HepG2 (cell line): ENCODE measurements around the gene MTHFS. TPM values are rescaled to one million over a fixed set of nuclear protein-coding genes. Genes with fewer than 3 reads are reported as not detected.
A peak's percentile ranks its signal among the peaks of the same experiment; 100 is the strongest.

Source experiments
- ATAC-seq: fragments of 200-7000 bp; cut with Tn5 transposase; 3 replicates; pipeline ENCODE4 v1.9.1; 2020; ENCODE audit warnings: mild to moderate bottlenecking, moderate library complexity
- BruUV-seq: library from RNA; stranded (reverse); fragments of 400-500 nt; replicated peaks from 2 replicates; lab custom pipeline; 2021; lab: Mats Ljungman, UMichigan
- CTCF ChIA-PET: fragments of 300-600 bp; formaldehyde crosslinking; extraction: SDS; loops from one replicate; lab custom pipeline; 2021; ENCODE audit warnings: low total read pairs, inconsistent platforms, low intra/inter-chr PET ratio; lab: Yijun Ruan, JAX
- POLR2A ChIA-PET: fragments of 350-600 bp; sonication (Branson Sonifier 250); formaldehyde crosslinking; loops from one replicate; lab custom pipeline; 2020; ENCODE audit warnings: antibody characterized with exemption, inconsistent platforms; lab: Yijun Ruan, JAX
- DNase-seq: peaks from one replicate; pipeline ENCODE4 v3.0.0-alpha.2; 2015; ENCODE audit warnings: low spot score
- FAIRE-seq: peaks from 3 replicates; lab custom pipeline; 2011; peaks lifted over from hg19 to GRCh38; lab: Jason Lieb, UNC
- H2AFZ ChIP-seq: one replicate; pipeline ENCODE4 v1.6.1; 2011; ENCODE audit warnings: low read length, inconsistent platforms
- H3K27ac ChIP-seq: fragments of 300-600 bp; 3 replicates; pipeline ENCODE4 v1.8.0; 2011; ENCODE audit warnings: mixed run types, mild to moderate bottlenecking, mixed read lengths, low read length, inconsistent platforms; ENCODE audit not compliant: insufficient read depth; ENCODE audit errors: extremely low read length
- H3K27me3 ChIP-seq, 2 experiments: fragments of 200-600 bp in 1 of 2; 2 replicates in 1 of 2; 3 replicates in 1 of 2; pipeline versions ENCODE4 v1.6.0 to v1.8.0; 2011; ENCODE audit warnings: low read length in 2 of 2, mild to moderate bottlenecking in 2 of 2, moderate library complexity in 2 of 2, inconsistent platforms in 1 of 2; ENCODE audit not compliant: insufficient read depth in 2 of 2, control insufficient read depth in 1 of 2
- H3K36me3 ChIP-seq, 2 experiments: fragments of 200-600 bp in 1 of 2; replicated peaks in 1 of 2; 2 replicates in 1 of 2; 3 replicates in 1 of 2; pipeline versions ENCODE4 v1.5.1 to v1.8.0; 2011; ENCODE audit warnings: low read length in 2 of 2, inconsistent platforms in 1 of 2; ENCODE audit not compliant: insufficient read depth in 2 of 2, control insufficient read depth in 1 of 2
- H3K4me1 ChIP-seq: 2 replicates; pipeline ENCODE4 v1.5.1; 2012; ENCODE audit warnings: low read length, inconsistent platforms; ENCODE audit not compliant: insufficient read depth
- H3K4me2 ChIP-seq: 2 replicates; pipeline ENCODE4 v1.6.0; 2011; ENCODE audit warnings: low read depth, low read length, inconsistent platforms
- H3K4me3 ChIP-seq, 3 experiments: fragments of 200-600 bp in 1 of 3; sonication (generic), shearing (Covaris generic) in 1 of 3; replicated peaks in 1 of 3; 2 replicates each; pipeline ENCODE4 v1.5.1; 2011 to 2016; ENCODE audit warnings: low read length in 3 of 3, inconsistent platforms in 2 of 3, low read depth in 2 of 3, mild to moderate bottlenecking in 2 of 3, control low read depth in 1 of 3, mixed read lengths in 1 of 3; ENCODE audit not compliant: insufficient read depth in 1 of 3
- H3K79me2 ChIP-seq: one replicate; pipeline ENCODE4 v1.6.1; 2011; ENCODE audit warnings: low read length, inconsistent platforms; ENCODE audit not compliant: insufficient read depth
- H3K9ac ChIP-seq: 2 replicates; pipeline ENCODE4 v1.6.0; 2011; ENCODE audit warnings: mild to moderate bottlenecking, low read depth, low read length, inconsistent platforms; ENCODE audit not compliant: insufficient read depth
- H3K9me3 ChIP-seq: 2 replicates; pipeline ENCODE4 v1.5.1; 2012; ENCODE audit warnings: mild to moderate bottlenecking, low read length
- H4K20me1 ChIP-seq: 2 replicates; pipeline ENCODE4 v1.6.0; 2011; ENCODE audit warnings: inconsistent platforms, mild to moderate bottlenecking, low read length, moderate library complexity; ENCODE audit not compliant: insufficient read depth
- HNF4A ChIP-seq: sonication (generic); formaldehyde crosslinking; IDR thresholded peaks from 2 replicates; pipeline ENCODE4 v1.4.0; 2020; ENCODE audit warnings: missing genetic modification reagents
- NFRKB ChIP-seq: fragments of 450-650 bp; IDR thresholded peaks from 2 replicates; pipeline ENCODE4 v1.6.1; 2017
- SP4 ChIP-seq: sonication (generic); formaldehyde crosslinking; IDR thresholded peaks from 2 replicates; pipeline ENCODE4 v1.8.1; 2023; ENCODE audit warnings: mild to moderate bottlenecking, missing genetic modification reagents
- SUZ12 ChIP-seq: fragments of 150-350 bp; IDR thresholded peaks from 2 replicates; pipeline ENCODE4 v1.6.1; 2014; ENCODE audit warnings: low read depth, low read length
- THYN1 ChIP-seq: sonication (generic); formaldehyde crosslinking; IDR thresholded peaks from 2 replicates; pipeline ENCODE4 v1.8.1; 2023; ENCODE audit warnings: low read depth, mild to moderate bottlenecking, moderate library complexity, missing genetic modification reagents, borderline replicate concordance
- ZKSCAN1 ChIP-seq: fragments of 150-350 bp; IDR thresholded peaks from 2 replicates; pipeline ENCODE4 v1.6.1; 2014; ENCODE audit warnings: low read length
- ZNF879 ChIP-seq: sonication (generic); formaldehyde crosslinking; IDR thresholded peaks from 2 replicates; pipeline ENCODE4 v1.8.1; 2023; ENCODE audit warnings: missing genetic modification reagents
- WGBS: methylation state at CpG from one replicate; pipeline ENCODE4 v1.1.6; 2017; ENCODE audit warnings: low lambda C conversion rate; 5-methylcytosine and 5-hydroxymethylcytosine counted together
- in situ Hi-C: cut with HindIII; loops from 2 replicates; pipeline ENCODE4 v1.10.0; 2017; ENCODE audit warnings: low pct_unique_long_range_greater_than_20kb; ENCODE audit not compliant: extremely low pct_ligation_motif_present
- intact Hi-C: fragments of 100-400 bp; cut with micrococcal nuclease; formaldehyde crosslinking; loops from one replicate; pipeline ENCODE4 v1.10.0; 2022; ENCODE audit not compliant: unreplicated experiment
- polyA plus RNA-seq, 8 experiments: library from polyadenylated mRNA; depleted of rRNA in 3 of 8; stranded (reverse) in 7 of 8; unstranded in 1 of 8; fragments of >200 nt; fragmentation: Illumina TruSeq in 4 of 8; extraction: Trizol in 4 of 8; gene quantifications; 2 replicates each; pipeline versions ENCODE4 v1.2.1 to v1.2.3, GENCODE V29; 2011 to 2016; ENCODE audit warnings: low read depth in 4 of 8, missing spikeins in 1 of 8, mixed read lengths in 1 of 8; ENCODE audit not compliant: insufficient read depth in 1 of 8
- total RNA-seq, 5 experiments: library from RNA; depleted of rRNA; stranded (reverse); fragments of >200 nt; fragmentation: Illumina TruSeq; extraction: Trizol; gene quantifications; 2 replicates each; pipeline ENCODE4 v1.2.3, GENCODE V29; 2016; ENCODE audit warnings: low read depth in 1 of 5
- TF ChIP-seq, protein P1 (sequence below): sonication (generic); IDR thresholded peaks from 2 replicates; pipeline ENCODE4 v1.6.1; 2016; ENCODE audit warnings: low read depth, borderline replicate concordance
- TF ChIP-seq, protein P2 (sequence below): IDR thresholded peaks from 2 replicates; pipeline ENCODE4 v1.6.1; 2016; ENCODE audit warnings: mild to moderate bottlenecking
- TF ChIP-seq, protein P3 (sequence below): sonication (generic); formaldehyde crosslinking; IDR thresholded peaks from 2 replicates; pipeline ENCODE4 v1.4.0; 2020; ENCODE audit warnings: missing genetic modification reagents
- TF ChIP-seq, protein P4 (sequence below): sonication (generic); formaldehyde crosslinking; IDR thresholded peaks from 2 replicates; pipeline ENCODE4 v1.4.0; 2020; ENCODE audit warnings: low read depth, mild to moderate bottlenecking, missing genetic modification reagents

Gene MTHFS
- total and polyA plus RNA-seq, 2 of the 13 experiments (the other 11 are each of a cell fraction or from before 2014, with no cell fraction given), result 37.0 to 49.7 TPM

DNA sequence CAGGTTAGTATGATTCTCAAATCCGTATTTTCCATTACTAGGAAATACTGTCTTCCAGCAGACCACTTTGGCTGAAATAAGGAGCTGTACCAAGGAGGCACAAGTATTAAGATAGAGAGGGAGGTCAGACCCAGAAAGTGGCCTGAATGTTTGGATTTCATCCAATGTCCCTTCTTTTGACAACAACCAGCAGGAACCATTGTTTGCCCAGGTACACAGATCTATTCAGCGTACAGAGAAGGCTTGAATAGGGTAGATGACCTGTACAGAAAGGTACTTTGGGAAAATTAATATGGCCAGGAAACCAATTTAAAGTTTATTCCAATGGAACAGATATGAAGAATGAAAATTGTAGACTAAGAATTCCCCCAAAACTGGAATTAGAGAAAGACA is 12.6 kb downstream of the MTHFS start (continued):
- TF ChIP-seq NFRKB, result no peak

DNA sequence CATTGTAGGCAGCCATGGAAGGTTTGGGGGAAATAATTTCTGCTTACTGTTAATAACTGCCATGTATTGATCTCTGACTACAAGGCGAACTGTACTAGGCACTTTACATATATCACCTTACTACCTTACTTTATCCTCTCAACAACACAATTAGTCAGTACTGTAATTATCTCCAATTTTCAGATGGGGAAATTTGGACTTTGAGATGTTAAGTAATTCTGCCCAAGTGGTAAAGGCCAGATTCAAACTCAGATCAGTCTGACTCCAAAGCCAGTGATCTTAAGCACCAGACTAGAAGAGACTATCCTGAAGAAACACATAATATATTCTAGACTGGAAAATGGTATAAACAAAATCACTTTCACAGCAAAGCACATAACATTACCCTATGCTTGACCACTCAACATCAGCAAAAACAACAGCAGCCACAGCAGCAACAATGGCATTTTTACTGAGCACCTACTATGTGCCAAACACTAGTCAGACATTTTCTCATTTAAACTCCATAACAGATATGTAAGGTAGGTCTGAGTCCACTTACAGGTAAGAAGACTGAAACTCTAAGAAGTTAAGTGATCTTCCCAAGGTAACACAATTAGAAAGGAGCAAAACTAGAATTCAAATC is 13.1 kb downstream of the MTHFS start:
- in situ Hi-C loops (loop anchor here (25.0 kb wide), 1 partner anchor 279 kb away; the partner anchor contains the start of gene FAH), intact Hi-C loops (loop anchor here (10.0 kb wide), 1 partner anchor 271 kb away; the partner anchor contains the start of gene FAH)

More for the DNA sequence above, 13.1 kb downstream of the MTHFS start:
- Histone ChIP-seq H3K9ac (no peak overlapping the region), H3K36me3 (peaks cover 3 to 34% of the 10 kb centered on the region in 2 experiments), H4K20me1 (no peaks in the 10 kb centered on the region), H3K27me3 (no peaks in the 10 kb centered on the region), H3K4me3 (no peak overlapping the region), H2AFZ (no peak overlapping the region), H3K79me2 (peaks cover 6% of the 10 kb centered on the region), H3K4me2 (no peak overlapping the region), H3K27ac (no peak overlapping the region), H3K9me3 (peaks cover 4% of the 10 kb centered on the region), H3K4me1 (peaks cover 77% of the 10 kb centered on the region)
- CTCF ChIA-PET, result no interaction called here
- no TSS peak for BruUV-seq
- WGBS, result 88% methylated on average over 1 of the region's 1 CpG
- TF ChIP-seq THYN1 (CRISPR knock-in tag) (no peak), ZNF879 (CRISPR knock-in tag) (no peak), ZKSCAN1 (peak; percentile 85), HNF4A (CRISPR knock-in tag) (peak; percentile 44), SP4 (CRISPR knock-in tag) (no peak), SUZ12 (no peak)
- TF ChIP-seq, protein P1, sequence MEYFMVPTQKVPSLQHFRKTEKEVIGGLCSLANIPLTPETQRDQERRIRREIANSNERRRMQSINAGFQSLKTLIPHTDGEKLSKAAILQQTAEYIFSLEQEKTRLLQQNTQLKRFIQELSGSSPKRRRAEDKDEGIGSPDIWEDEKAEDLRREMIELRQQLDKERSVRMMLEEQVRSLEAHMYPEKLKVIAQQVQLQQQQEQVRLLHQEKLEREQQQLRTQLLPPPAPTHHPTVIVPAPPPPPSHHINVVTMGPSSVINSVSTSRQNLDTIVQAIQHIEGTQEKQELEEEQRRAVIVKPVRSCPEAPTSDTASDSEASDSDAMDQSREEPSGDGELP, result no peak
- TF ChIP-seq, protein P2, sequence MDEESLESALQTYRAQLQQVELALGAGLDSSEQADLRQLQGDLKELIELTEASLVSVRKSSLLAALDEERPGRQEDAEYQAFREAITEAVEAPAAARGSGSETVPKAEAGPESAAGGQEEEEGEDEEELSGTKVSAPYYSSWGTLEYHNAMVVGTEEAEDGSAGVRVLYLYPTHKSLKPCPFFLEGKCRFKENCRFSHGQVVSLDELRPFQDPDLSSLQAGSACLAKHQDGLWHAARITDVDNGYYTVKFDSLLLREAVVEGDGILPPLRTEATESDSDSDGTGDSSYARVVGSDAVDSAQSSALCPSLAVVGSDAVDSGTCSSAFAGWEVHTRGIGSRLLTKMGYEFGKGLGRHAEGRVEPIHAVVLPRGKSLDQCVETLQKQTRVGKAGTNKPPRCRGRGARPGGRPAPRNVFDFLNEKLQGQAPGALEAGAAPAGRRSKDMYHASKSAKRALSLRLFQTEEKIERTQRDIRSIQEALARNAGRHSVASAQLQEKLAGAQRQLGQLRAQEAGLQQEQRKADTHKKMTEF (CRISPR knock-in tag), result no peak
- TF ChIP-seq, protein P3, sequence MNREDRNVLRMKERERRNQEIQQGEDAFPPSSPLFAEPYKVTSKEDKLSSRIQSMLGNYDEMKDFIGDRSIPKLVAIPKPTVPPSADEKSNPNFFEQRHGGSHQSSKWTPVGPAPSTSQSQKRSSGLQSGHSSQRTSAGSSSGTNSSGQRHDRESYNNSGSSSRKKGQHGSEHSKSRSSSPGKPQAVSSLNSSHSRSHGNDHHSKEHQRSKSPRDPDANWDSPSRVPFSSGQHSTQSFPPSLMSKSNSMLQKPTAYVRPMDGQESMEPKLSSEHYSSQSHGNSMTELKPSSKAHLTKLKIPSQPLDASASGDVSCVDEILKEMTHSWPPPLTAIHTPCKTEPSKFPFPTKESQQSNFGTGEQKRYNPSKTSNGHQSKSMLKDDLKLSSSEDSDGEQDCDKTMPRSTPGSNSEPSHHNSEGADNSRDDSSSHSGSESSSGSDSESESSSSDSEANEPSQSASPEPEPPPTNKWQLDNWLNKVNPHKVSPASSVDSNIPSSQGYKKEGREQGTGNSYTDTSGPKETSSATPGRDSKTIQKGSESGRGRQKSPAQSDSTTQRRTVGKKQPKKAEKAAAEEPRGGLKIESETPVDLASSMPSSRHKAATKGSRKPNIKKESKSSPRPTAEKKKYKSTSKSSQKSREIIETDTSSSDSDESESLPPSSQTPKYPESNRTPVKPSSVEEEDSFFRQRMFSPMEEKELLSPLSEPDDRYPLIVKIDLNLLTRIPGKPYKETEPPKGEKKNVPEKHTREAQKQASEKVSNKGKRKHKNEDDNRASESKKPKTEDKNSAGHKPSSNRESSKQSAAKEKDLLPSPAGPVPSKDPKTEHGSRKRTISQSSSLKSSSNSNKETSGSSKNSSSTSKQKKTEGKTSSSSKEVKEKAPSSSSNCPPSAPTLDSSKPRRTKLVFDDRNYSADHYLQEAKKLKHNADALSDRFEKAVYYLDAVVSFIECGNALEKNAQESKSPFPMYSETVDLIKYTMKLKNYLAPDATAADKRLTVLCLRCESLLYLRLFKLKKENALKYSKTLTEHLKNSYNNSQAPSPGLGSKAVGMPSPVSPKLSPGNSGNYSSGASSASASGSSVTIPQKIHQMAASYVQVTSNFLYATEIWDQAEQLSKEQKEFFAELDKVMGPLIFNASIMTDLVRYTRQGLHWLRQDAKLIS (CRISPR knock-in tag), result no peak
- TF ChIP-seq, protein P4, sequence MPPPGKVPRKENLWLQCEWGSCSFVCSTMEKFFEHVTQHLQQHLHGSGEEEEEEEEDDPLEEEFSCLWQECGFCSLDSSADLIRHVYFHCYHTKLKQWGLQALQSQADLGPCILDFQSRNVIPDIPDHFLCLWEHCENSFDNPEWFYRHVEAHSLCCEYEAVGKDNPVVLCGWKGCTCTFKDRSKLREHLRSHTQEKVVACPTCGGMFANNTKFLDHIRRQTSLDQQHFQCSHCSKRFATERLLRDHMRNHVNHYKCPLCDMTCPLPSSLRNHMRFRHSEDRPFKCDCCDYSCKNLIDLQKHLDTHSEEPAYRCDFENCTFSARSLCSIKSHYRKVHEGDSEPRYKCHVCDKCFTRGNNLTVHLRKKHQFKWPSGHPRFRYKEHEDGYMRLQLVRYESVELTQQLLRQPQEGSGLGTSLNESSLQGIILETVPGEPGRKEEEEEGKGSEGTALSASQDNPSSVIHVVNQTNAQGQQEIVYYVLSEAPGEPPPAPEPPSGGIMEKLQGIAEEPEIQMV (CRISPR knock-in tag), result no peak
- POLR2A ChIA-PET, result interaction anchor here (0.8 to 1.6 kb wide), 2 partner anchors 9 to 39 kb away, joined by 3 to 5 read pairs; no protein-coding TSS in a partner anchor
- FAIRE-seq (no peak), DNase-seq (no peak), ATAC-seq (no peak)
